ENCODE data around the gene GLI3.

Gene GLI3

GRCh38 chr7:42232275-42232674 lies 4.7 kb downstream of the GLI3 start:
- TF ChIP-seq CTCF (IDR thresholded peaks at IDR 0.05) = no peak

GRCh38 chr7:42231043-42231787 lies 5.8 kb downstream of the GLI3 start:
- no peak overlapping the region for H3K4me3 ChIP-seq
- no peak for DNase-seq (ENCODE audit: low spot score)
- TF ChIP-seq CTCF (IDR thresholded peaks at IDR 0.05) = no peak
- H3K27ac ChIP-seq = no peak overlapping the region

More at GRCh38 chr7:42232275-42232674, 4.7 kb downstream of the GLI3 start:
- H3K27ac ChIP-seq = no peak overlapping the region
- no peak for DNase-seq (ENCODE audit: low spot score)
- no peak overlapping the region for H3K4me3 ChIP-seq

- DNase-seq (ENCODE audit: low spot score) = no peak
- Histone ChIP-seq H3K27ac (no peak overlapping the region), H3K4me3 (peak overlapping the region; percentile 65)
- no peak for TF ChIP-seq CTCF (IDR thresholded peaks at IDR 0.05)
These were observed 8.9 kb downstream of the GLI3 start for GRCh38 chr7:42227936-42228591.

GRCh38 chr7:42227541-42227935 lies 9.5 kb downstream of the GLI3 start:
- Histone ChIP-seq H3K27ac (no peak overlapping the region), H3K4me3 (peak overlapping the region; percentile 65)
- no peak for DNase-seq (ENCODE audit: low spot score)
- no peak for TF ChIP-seq CTCF (IDR thresholded peaks at IDR 0.05)

- DNase-seq (ENCODE audit: low spot score) = no peak
- no peak overlapping the region for H3K4me3 ChIP-seq
- H3K27ac ChIP-seq = no peak overlapping the region
- no peak for TF ChIP-seq CTCF (IDR thresholded peaks at IDR 0.05)
These were observed 10.0 kb downstream of the GLI3 start for GRCh38 chr7:42227021-42227420.

- DNase-seq (ENCODE audit: low spot score) = no peak
- Histone ChIP-seq H3K4me3 (no peak overlapping the region), H3K27ac (no peak overlapping the region)
- no peak for TF ChIP-seq CTCF (IDR thresholded peaks at IDR 0.05)
These were observed 10.6 kb downstream of the GLI3 start for GRCh38 chr7:42226354-42226941.

Measured in coronary artery (tissue), 2 donors.